ENCODE measurements around the gene CATSPERD. TPM values are rescaled to one million over a fixed set of nuclear protein-coding genes. Genes with fewer than 3 reads are reported as not detected.
A peak's percentile ranks its signal among the peaks of the same experiment; 100 is the strongest.

CATSPERD gene
- total RNA-seq (2022) (not detected in 2 replicates), Bru-seq, nascent RNA (percentile 7 among the genes with signal in this experiment), BruChase-seq, experiment 1, labeled RNA remaining after a 6-hour chase (percentile 7 among the genes with signal in this experiment), BruChase-seq, experiment 2, labeled RNA remaining after a 2-hour chase (percentile 6 among the genes with signal in this experiment)
- long read RNA-seq: 0 reads

DNA sequence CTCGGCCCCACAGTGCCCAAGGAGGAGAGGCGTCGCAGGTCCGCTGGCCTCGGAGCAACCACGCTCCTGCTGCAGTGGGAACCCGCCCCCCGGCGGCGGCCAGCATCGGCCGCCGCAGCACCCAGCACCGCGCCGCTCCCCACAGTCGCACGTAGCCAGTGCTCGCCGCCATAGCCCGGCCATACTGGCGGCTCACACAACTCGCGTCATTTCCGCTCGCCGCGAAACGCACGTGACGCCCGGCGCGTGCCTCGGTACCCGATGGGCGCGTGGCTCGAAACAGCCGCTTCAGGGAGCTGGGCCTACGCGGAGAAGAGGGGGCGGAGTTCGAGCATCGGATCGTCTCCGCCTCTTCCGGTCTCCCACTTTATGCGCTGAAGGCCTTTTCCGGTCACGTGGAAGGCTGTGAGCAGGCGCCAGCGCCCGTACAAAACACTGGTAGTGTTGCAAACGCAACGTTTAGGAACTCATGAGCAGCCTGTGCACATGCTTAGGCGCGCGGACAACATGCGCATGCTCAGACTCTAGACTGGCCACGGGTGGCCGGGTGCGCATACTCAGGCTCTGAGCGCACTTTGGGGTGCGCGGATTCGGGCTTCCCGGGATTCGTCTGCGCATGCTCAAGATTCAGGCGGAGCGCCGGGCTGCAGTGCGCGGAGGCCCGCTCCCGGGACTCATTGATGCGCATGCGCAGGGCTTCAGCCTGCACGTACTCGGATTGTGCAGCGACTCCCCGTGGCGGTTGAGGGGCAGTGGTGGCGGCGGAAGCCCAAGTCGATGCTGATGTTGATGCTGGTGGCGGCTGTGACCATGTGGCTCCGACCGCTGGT is at the start of gene CATSPERD, which contains the start of gene LONP1:
Gene CATSPERD (plus strand): TSS at position 677 of the 830 bp plus-strand sequence. CDS start 101 bp downstream, at position 778.
Gene LONP1 (minus strand): TSS at position 186 of the 830 bp plus-strand sequence. CDS start 14 bp downstream, at position 172.
- Mint-ChIP-seq H3K4me1 (ENCODE audit: low read depth, unreplicated experiment) (no peaks in the 10 kb centered on the region), H3K9me3 (ENCODE audit: low read depth, unreplicated experiment) (no peaks in the 10 kb centered on the region), H3K36me3 (ENCODE audit: insufficient read depth, unreplicated experiment) (peaks cover 47% of the 10 kb centered on the region), H3K27me3 (ENCODE audit: unreplicated experiment) (no peaks in the 10 kb centered on the region), H3K27ac (ENCODE audit: unreplicated experiment) (peak within 1 kb of the TSS; percentile 96), H3K4me3 (ENCODE audit: low read depth, unreplicated experiment) (peak within 1 kb of the TSS; percentile 73)
- DNase-seq: peak; percentile 95
- TF ChIP-seq, protein P1, sequence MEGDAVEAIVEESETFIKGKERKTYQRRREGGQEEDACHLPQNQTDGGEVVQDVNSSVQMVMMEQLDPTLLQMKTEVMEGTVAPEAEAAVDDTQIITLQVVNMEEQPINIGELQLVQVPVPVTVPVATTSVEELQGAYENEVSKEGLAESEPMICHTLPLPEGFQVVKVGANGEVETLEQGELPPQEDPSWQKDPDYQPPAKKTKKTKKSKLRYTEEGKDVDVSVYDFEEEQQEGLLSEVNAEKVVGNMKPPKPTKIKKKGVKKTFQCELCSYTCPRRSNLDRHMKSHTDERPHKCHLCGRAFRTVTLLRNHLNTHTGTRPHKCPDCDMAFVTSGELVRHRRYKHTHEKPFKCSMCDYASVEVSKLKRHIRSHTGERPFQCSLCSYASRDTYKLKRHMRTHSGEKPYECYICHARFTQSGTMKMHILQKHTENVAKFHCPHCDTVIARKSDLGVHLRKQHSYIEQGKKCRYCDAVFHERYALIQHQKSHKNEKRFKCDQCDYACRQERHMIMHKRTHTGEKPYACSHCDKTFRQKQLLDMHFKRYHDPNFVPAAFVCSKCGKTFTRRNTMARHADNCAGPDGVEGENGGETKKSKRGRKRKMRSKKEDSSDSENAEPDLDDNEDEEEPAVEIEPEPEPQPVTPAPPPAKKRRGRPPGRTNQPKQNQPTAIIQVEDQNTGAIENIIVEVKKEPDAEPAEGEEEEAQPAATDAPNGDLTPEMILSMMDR (IDR thresholded peaks at IDR 0.05; ENCODE audit: unreplicated experiment): peak; percentile 63
- intact Hi-C loops (cut with micrococcal nuclease; ENCODE audit: unreplicated experiment): no loop called here
- CTCF ChIA-PET: interaction anchor here (0.5 to 1.0 kb wide), 3 partner anchors 29 to 332 kb away, joined by 3 to 7 read pairs (median 5); no protein-coding TSS in a partner anchor
- BruUV-seq (replicated peaks): no TSS peak

- H3K36me3 Mint-ChIP-seq (ENCODE audit: insufficient read depth, unreplicated experiment): peaks cover 21% of the 10 kb centered on the region
- BruUV-seq (replicated peaks): no TSS peak
- no peak for DNase-seq
- no peak overlapping the region for H3K27ac Mint-ChIP-seq (ENCODE audit: unreplicated experiment)
- TF ChIP-seq, protein P1 (IDR thresholded peaks at IDR 0.05; ENCODE audit: unreplicated experiment): no peak
- CTCF ChIA-PET: no interaction called here
- intact Hi-C loops (cut with micrococcal nuclease; ENCODE audit: unreplicated experiment): no loop called here
- no peaks in the 10 kb centered on the region for H3K27me3 Mint-ChIP-seq (ENCODE audit: unreplicated experiment)
- H3K4me1 Mint-ChIP-seq (ENCODE audit: low read depth, unreplicated experiment): no peaks in the 10 kb centered on the region
- H3K9me3 Mint-ChIP-seq (ENCODE audit: low read depth, unreplicated experiment): no peaks in the 10 kb centered on the region
- no peak overlapping the region for H3K4me3 Mint-ChIP-seq (ENCODE audit: low read depth, unreplicated experiment)
These were observed 48.8 kb upstream of the CATSPERD start for GRCh38 chr19:5671600-5671999.

- intact Hi-C loops (cut with micrococcal nuclease; ENCODE audit: unreplicated experiment): no loop called here
- no peak overlapping the region for H3K27ac Mint-ChIP-seq (ENCODE audit: unreplicated experiment)
- H3K4me1 Mint-ChIP-seq (ENCODE audit: low read depth, unreplicated experiment): no peaks in the 10 kb centered on the region
- no peaks in the 10 kb centered on the region for H3K9me3 Mint-ChIP-seq (ENCODE audit: low read depth, unreplicated experiment)
- TF ChIP-seq, protein P1 (IDR thresholded peaks at IDR 0.05; ENCODE audit: unreplicated experiment): no peak
- H3K27me3 Mint-ChIP-seq (ENCODE audit: unreplicated experiment): no peaks in the 10 kb centered on the region
- no TSS peak for BruUV-seq (replicated peaks)
- DNase-seq: no peak
- H3K36me3 Mint-ChIP-seq (ENCODE audit: insufficient read depth, unreplicated experiment): peaks cover 10% of the 10 kb centered on the region
- no peak overlapping the region for H3K4me3 Mint-ChIP-seq (ENCODE audit: low read depth, unreplicated experiment)
- CTCF ChIA-PET: no interaction called here
These were observed 47.6 kb upstream of the CATSPERD start for GRCh38 chr19:5672708-5673459.

DNA sequence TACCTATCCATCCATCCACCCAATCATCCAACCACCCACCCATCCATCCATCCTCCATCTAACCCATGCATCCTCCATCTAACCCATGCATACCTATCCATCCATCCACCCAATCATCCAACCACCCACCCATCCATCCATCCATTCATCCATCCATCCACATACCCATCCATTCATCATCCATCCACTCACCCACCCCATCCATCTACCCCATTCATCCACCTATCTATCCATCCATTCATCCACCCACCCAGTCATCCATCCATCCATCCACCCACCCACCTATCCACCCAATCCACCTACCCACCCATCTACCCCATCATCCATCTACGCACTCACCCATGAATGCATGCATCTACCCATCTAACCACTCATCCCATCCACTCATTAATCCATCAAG is 46.7 kb upstream of the CATSPERD start:
- no peak for DNase-seq
- intact Hi-C loops (cut with micrococcal nuclease; ENCODE audit: unreplicated experiment): no loop called here
- CTCF ChIA-PET: no interaction called here
- BruUV-seq (replicated peaks): no TSS peak
- H3K4me1 Mint-ChIP-seq (ENCODE audit: low read depth, unreplicated experiment): peaks cover under 1% of the 10 kb centered on the region
- H3K4me3 Mint-ChIP-seq (ENCODE audit: low read depth, unreplicated experiment): no peak overlapping the region
- peaks cover 10% of the 10 kb centered on the region for H3K36me3 Mint-ChIP-seq (ENCODE audit: insufficient read depth, unreplicated experiment)
- no peaks in the 10 kb centered on the region for H3K27me3 Mint-ChIP-seq (ENCODE audit: unreplicated experiment)
- no peak overlapping the region for H3K27ac Mint-ChIP-seq (ENCODE audit: unreplicated experiment)
- no peaks in the 10 kb centered on the region for H3K9me3 Mint-ChIP-seq (ENCODE audit: low read depth, unreplicated experiment)
- TF ChIP-seq, protein P1 (IDR thresholded peaks at IDR 0.05; ENCODE audit: unreplicated experiment): no peak

All from Calu3 (cell line).